PC-9 (cell line): ENCODE data around the gene TELO2.

Experiments
- EZH2 ChIP-seq: fragments of 200-600 bp; sonication (generic); IDR thresholded peaks from 2 replicates; pipeline ENCODE4 v1.8.0; 2017; ENCODE audit warnings: antibody characterized with exemption, low read depth
- TF ChIP-seq, protein P1 (sequence below): fragments of 200-600 bp; sonication (generic); conservative IDR thresholded peaks from 2 replicates; pipeline ENCODE4 v1.6.1; 2017; ENCODE audit warnings: mixed run types, antibody characterized with exemption, mild to moderate bottlenecking, moderate library complexity

DNA sequence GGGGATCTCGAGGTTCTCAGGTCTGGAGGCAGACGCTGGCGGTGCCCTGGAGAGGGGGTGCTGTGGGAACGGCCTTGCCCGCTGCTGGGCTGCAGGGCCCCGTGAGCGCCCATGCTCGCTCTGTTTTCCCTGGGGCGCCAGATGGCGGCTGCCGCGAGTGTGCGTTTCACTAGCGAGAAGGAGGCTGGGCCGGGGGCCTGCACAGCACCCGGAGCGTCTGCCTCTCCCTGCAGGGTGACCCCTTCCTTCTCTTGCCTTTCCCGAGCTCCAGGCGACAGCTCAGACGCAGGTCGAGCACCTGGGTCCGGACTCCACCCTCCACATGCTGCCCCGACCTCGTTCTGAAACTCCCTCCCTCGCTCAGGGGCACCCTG is 2.7 kb downstream of the TELO2 start:
- TF ChIP-seq, protein P1, sequence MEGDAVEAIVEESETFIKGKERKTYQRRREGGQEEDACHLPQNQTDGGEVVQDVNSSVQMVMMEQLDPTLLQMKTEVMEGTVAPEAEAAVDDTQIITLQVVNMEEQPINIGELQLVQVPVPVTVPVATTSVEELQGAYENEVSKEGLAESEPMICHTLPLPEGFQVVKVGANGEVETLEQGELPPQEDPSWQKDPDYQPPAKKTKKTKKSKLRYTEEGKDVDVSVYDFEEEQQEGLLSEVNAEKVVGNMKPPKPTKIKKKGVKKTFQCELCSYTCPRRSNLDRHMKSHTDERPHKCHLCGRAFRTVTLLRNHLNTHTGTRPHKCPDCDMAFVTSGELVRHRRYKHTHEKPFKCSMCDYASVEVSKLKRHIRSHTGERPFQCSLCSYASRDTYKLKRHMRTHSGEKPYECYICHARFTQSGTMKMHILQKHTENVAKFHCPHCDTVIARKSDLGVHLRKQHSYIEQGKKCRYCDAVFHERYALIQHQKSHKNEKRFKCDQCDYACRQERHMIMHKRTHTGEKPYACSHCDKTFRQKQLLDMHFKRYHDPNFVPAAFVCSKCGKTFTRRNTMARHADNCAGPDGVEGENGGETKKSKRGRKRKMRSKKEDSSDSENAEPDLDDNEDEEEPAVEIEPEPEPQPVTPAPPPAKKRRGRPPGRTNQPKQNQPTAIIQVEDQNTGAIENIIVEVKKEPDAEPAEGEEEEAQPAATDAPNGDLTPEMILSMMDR = no peak
- no peak for TF ChIP-seq EZH2
